Measurements from ENCODE around the gene CHIC1.
"Not testable (repeated sequence)": the region's sequence is repeated elsewhere in the genome, so short reads cannot be mapped to it uniquely, and the experiment has no call there.

CHIC1 gene

DNA sequence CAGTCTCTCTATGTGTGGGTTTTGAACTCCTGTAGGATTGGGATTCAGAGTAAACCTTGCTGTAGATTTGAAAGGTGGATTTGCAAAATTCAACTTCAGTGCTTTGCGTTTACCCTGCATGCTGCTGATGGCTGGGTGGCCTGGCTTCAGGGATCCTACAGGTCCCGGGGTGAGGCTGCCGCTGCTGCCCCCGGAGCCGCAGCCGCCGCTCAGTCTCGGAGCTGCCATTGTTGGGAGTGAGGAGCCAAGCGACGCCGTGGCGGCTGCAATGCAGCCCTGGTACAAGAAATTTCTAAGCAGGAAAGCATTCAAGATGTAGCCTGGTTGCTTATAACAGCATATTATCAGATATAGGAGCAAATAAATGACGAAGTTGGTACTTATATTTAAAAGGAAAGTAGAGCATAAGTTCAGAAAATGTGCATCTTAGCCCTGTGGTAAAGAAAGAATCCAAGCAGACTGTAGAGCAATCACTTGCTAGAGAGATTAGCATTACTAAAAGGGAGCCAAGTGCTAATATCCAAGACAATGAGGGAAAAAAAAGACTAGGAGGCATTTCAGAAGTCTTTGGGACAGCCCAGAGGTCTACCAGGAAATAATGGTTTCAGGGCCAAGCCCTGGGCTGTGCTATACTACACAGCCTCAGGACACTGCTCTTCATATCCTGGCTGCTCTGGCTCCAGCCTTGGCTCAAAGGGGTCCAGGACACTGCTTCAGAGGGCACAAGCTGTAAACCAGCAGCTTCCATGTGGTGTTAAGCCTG is 36.9 kb upstream of the CHIC1 start:
- no peak for TF ChIP-seq CREB5 (CRISPR knock-in tag; IDR thresholded peaks at IDR 0.05; ENCODE audit: low read depth)
- TF ChIP-seq, protein P1, sequence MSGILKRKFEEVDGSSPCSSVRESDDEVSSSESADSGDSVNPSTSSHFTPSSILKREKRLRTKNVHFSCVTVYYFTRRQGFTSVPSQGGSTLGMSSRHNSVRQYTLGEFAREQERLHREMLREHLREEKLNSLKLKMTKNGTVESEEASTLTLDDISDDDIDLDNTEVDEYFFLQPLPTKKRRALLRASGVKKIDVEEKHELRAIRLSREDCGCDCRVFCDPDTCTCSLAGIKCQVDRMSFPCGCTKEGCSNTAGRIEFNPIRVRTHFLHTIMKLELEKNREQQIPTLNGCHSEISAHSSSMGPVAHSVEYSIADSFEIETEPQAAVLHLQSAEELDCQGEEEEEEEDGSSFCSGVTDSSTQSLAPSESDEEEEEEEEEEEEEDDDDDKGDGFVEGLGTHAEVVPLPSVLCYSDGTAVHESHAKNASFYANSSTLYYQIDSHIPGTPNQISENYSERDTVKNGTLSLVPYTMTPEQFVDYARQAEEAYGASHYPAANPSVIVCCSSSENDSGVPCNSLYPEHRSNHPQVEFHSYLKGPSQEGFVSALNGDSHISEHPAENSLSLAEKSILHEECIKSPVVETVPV (CRISPR knock-in tag; IDR thresholded peaks at IDR 0.05), result no peak
- TF ChIP-seq SNAI2 (CRISPR knock-in tag; IDR thresholded peaks at IDR 0.05), result no peak
- TF ChIP-seq TCF4 (CRISPR knock-in tag; IDR thresholded peaks at IDR 0.05; ENCODE audit: borderline replicate concordance), result no peak
- no peak for TF ChIP-seq ZNF70 (CRISPR knock-in tag; IDR thresholded peaks at IDR 0.05)
- no peak for TF ChIP-seq RARB (CRISPR knock-in tag; IDR thresholded peaks at IDR 0.05)
- no peak for TF ChIP-seq ZC3H10 (CRISPR knock-in tag; IDR thresholded peaks at IDR 0.05)

DNA sequence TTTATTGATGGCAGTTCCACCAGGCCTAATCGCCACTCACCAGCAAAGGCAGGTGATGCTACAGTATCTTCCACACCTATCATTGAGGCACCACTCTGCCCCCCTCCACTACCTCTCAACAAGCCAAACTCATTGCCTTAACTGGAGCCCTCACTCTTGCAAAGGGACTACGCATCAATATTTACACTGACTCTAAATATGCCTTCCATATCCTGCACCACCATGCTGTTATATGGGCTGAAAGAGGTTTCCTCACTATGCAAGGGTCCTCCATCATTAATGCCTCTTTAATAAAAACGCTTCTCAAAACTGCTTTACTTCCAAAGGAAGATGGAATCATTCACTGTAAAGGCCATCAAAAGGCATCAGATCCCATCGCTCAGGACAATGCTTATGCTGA is 31.3 kb upstream of the CHIC1 start:
- ATAC-seq, result not testable (repeated sequence)

More for the DNA sequence above, 36.9 kb upstream of the CHIC1 start:
- peak; percentile 55; the same call in 2 of the 3 replicates for ATAC-seq

- TF ChIP-seq, protein P1 (CRISPR knock-in tag; IDR thresholded peaks at IDR 0.05), result no peak
- TF ChIP-seq ZNF70 (CRISPR knock-in tag; IDR thresholded peaks at IDR 0.05), result no peak
- TF ChIP-seq CSDC2 (CRISPR knock-in tag; IDR thresholded peaks at IDR 0.05), result no peak
- no peak for TF ChIP-seq BACH2 (CRISPR knock-in tag; IDR thresholded peaks at IDR 0.05; ENCODE audit: borderline replicate concordance)
- TF ChIP-seq, protein P2, sequence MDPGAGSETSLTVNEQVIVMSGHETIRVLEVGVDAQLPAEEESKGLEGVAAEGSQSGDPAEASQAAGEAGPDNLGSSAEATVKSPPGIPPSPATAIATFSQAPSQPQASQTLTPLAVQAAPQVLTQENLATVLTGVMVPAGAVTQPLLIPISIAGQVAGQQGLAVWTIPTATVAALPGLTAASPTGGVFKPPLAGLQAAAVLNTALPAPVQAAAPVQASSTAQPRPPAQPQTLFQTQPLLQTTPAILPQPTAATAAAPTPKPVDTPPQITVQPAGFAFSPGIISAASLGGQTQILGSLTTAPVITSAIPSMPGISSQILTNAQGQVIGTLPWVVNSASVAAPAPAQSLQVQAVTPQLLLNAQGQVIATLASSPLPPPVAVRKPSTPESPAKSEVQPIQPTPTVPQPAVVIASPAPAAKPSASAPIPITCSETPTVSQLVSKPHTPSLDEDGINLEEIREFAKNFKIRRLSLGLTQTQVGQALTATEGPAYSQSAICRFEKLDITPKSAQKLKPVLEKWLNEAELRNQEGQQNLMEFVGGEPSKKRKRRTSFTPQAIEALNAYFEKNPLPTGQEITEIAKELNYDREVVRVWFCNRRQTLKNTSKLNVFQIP (CRISPR knock-in tag; IDR thresholded peaks at IDR 0.05; ENCODE audit: borderline replicate concordance, low read depth), result no peak
- TF ChIP-seq ARNTL (CRISPR knock-in tag; IDR thresholded peaks at IDR 0.05; ENCODE audit: borderline replicate concordance, low read depth), result no peak
- no peak for TF ChIP-seq CREB5 (CRISPR knock-in tag; IDR thresholded peaks at IDR 0.05; ENCODE audit: low read depth)
- TF ChIP-seq SNAI2 (CRISPR knock-in tag; IDR thresholded peaks at IDR 0.05), result no peak
- TF ChIP-seq ZNF8 (CRISPR knock-in tag; IDR thresholded peaks at IDR 0.05), result no peak
Observed at GRCh38 chrX:73556159-73556558, 6.8 kb upstream of the CHIC1 start.

GRCh38 chrX:73561801-73562200 is 1.2 kb upstream of the CHIC1 start:
- no peak for ATAC-seq
- TF ChIP-seq CSDC2 (CRISPR knock-in tag; IDR thresholded peaks at IDR 0.05) (no peak), ISL1 (CRISPR knock-in tag; IDR thresholded peaks at IDR 0.05) (no peak), CREB5 (CRISPR knock-in tag; IDR thresholded peaks at IDR 0.05; ENCODE audit: low read depth) (no peak), GLIS3 (CRISPR knock-in tag; IDR thresholded peaks at IDR 0.05) (no peak), ZC3H10 (CRISPR knock-in tag; IDR thresholded peaks at IDR 0.05) (no peak), ZNF8 (CRISPR knock-in tag; IDR thresholded peaks at IDR 0.05) (no peak), ZNF70 (CRISPR knock-in tag; IDR thresholded peaks at IDR 0.05) (no peak), ZNF565 (CRISPR knock-in tag; conservative IDR thresholded peaks at IDR 0.05; ENCODE audit: low read depth) (no peak), ARNTL (CRISPR knock-in tag; IDR thresholded peaks at IDR 0.05; ENCODE audit: borderline replicate concordance, low read depth) (no peak), ZFP30 (CRISPR knock-in tag; IDR thresholded peaks at IDR 0.05) (no peak), PPARA (CRISPR knock-in tag; IDR thresholded peaks at IDR 0.05; ENCODE audit: borderline replicate concordance) (no peak), TSHZ2 (CRISPR knock-in tag; IDR thresholded peaks at IDR 0.05) (no peak), BACH2 (CRISPR knock-in tag; IDR thresholded peaks at IDR 0.05; ENCODE audit: borderline replicate concordance) (no peak)
- TF ChIP-seq, protein P2 (CRISPR knock-in tag; IDR thresholded peaks at IDR 0.05; ENCODE audit: borderline replicate concordance, low read depth), result no peak
- TF ChIP-seq, protein P1 (CRISPR knock-in tag; IDR thresholded peaks at IDR 0.05), result no peak

More at GRCh38 chrX:73556159-73556558, 6.8 kb upstream of the CHIC1 start:
- ATAC-seq, result no peak

Data from SK-N-SH treated with all-trans-retinoic acid at 6 μM for 48 hours (cell line).